GM23338 (cell line): ENCODE measurements around the gene DMTF1. TPM values are rescaled to one million over a fixed set of nuclear protein-coding genes. Genes with fewer than 3 reads are reported as not detected.
"Not testable (repeated sequence)": the region's sequence is repeated elsewhere in the genome, so short reads cannot be mapped to it uniquely, and the experiment has no call there.

Experiments
- ATAC-seq: fragments of 200-7000 bp; cut with Tn5 transposase; 3 replicates; pipeline ENCODE4 v1.9.1; 2020
- DNase-seq: peaks from one replicate; pipeline ENCODE4 v3.0.0-alpha.2; 2015; ENCODE audit warnings: low spot score
- H2AFZ ChIP-seq: fragments of 200-600 bp; sonication (generic); 2 replicates; pipeline ENCODE4 v1.8.0; 2016; ENCODE audit warnings: antibody characterized with exemption, mild to moderate bottlenecking, moderate library complexity
- H3F3A ChIP-seq: fragments of 200-600 bp; sonication (generic); replicated peaks from 2 replicates; pipeline ENCODE4 v1.8.0; 2017; ENCODE audit warnings: antibody characterized with exemption, mixed run types, low read depth
- H3K27ac ChIP-seq: fragments of 200-600 bp; sonication (generic); 2 replicates; pipeline ENCODE4 v1.6.1; 2016; ENCODE audit warnings: low read depth
- H3K27me3 ChIP-seq: fragments of 200-600 bp; sonication (generic); 2 replicates; pipeline ENCODE4 v1.8.0; 2016; ENCODE audit warnings: mild to moderate bottlenecking, mixed run types, moderate library complexity; ENCODE audit not compliant: insufficient read depth
- H3K36me3 ChIP-seq: fragments of 200-600 bp; sonication (generic); 2 replicates; pipeline ENCODE4 v1.8.0; 2016; ENCODE audit warnings: mild to moderate bottlenecking; ENCODE audit not compliant: insufficient read depth
- H3K4me1 ChIP-seq: fragments of 200-600 bp; sonication (generic); 2 replicates; pipeline ENCODE4 v1.8.0; 2016; ENCODE audit warnings: mild to moderate bottlenecking, moderate library complexity; ENCODE audit not compliant: insufficient read depth
- H3K4me2 ChIP-seq: fragments of 200-600 bp; sonication (generic); 2 replicates; pipeline ENCODE4 v1.7.1; 2017; ENCODE audit warnings: mixed run types
- H3K4me3 ChIP-seq: fragments of 200-600 bp; sonication (generic); 2 replicates; pipeline ENCODE4 v1.6.1; 2016; ENCODE audit warnings: mixed run types
- H3K79me2 ChIP-seq: fragments of 200-600 bp; sonication (generic); replicated peaks from 2 replicates; pipeline ENCODE4 v1.8.0; 2017; ENCODE audit warnings: mild to moderate bottlenecking; ENCODE audit not compliant: insufficient read depth
- H3K9me2 ChIP-seq: fragments of 200-600 bp; sonication (generic); 2 replicates; pipeline ENCODE4 v1.8.0; 2017; ENCODE audit not compliant: insufficient read depth
- H4K20me1 ChIP-seq: fragments of 200-600 bp; sonication (generic); replicated peaks from 2 replicates; pipeline ENCODE4 v1.8.0; 2017; ENCODE audit warnings: mild to moderate bottlenecking; ENCODE audit not compliant: insufficient read depth
- H3K27ac Mint-ChIP-seq: 2 replicates; pipeline ENCODE4 v1.8.0; 2020; ENCODE audit warnings: inconsistent platforms, mild to moderate bottlenecking, moderate library complexity, mixed read lengths
- H3K27me3 Mint-ChIP-seq: 3 replicates; pipeline ENCODE4 v1.8.0; 2022; ENCODE audit warnings: low read depth, mild to moderate bottlenecking, moderate library complexity, mixed read lengths, inconsistent platforms; ENCODE audit not compliant: insufficient read depth, poor library complexity
- H3K36me3 Mint-ChIP-seq: 3 replicates; pipeline ENCODE4 v1.8.0; 2021; ENCODE audit warnings: low read depth, mild to moderate bottlenecking, inconsistent platforms, moderate library complexity, mixed read lengths
- H3K4me1 Mint-ChIP-seq: 3 replicates; pipeline ENCODE4 v1.8.0; 2020; ENCODE audit warnings: mild to moderate bottlenecking, inconsistent platforms, mixed read lengths
- H3K4me3 Mint-ChIP-seq: 3 replicates; pipeline ENCODE4 v1.8.0; 2021; ENCODE audit warnings: moderate library complexity, mild to moderate bottlenecking, inconsistent platforms, mixed read lengths
- H3K9me3 Mint-ChIP-seq: 3 replicates; pipeline ENCODE4 v1.8.0; 2020; ENCODE audit warnings: moderate library complexity, mild to moderate bottlenecking, inconsistent platforms, mixed read lengths
- polyA plus RNA-seq: library from polyadenylated mRNA; unstranded; fragments of >200 nt; fragmentation: Nextera tagmentation; extraction: Ambion mirVana; gene quantifications from 2 replicates; pipeline ENCODE4 v1.2.1, GENCODE V29; 2016
- small RNA-seq: library from RNA; depleted of rRNA; stranded (forward); fragments of <200 nt; gene quantifications from one replicate; pipeline ENCODE3, GENCODE V24; 2014; ENCODE audit warnings: low replicate concordance
- total RNA-seq: library from RNA; depleted of rRNA; stranded (reverse); fragments of >200 nt; shearing (Covaris generic); gene quantifications from 2 replicates; pipeline ENCODE4 v1.2.3, GENCODE V29; 2014; rRNA removed

The DMTF1 gene
- total and polyA plus RNA-seq, 2 experiments from 2014 or later, result 60.4 to 114 TPM

DNA sequence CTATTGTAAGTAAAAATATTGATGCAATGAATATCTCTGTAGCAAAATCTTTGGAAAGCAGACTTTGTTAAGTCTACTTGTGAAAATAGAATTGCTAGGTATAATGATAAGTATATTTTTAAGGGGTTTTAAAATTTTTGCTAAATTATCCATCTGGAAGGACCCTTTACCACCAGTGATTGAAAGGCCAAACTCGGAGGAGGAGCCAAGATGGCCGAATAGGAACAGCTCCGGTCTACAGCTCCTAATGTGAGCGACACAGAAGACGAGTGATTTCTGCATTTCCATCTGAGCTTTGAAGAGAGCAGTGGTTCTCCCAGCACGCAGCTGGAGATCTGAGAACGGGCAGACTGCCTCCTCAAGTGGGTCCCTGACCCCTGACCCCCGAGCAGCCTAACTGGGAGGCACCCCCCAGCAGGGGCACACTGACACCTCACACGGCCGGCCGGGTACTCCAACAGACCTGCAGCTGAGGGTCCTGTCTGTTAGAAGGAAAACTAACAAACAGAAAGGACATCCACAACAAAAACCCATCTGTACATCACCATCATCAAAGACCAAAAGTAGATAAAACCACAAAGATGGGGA is 86.3 kb downstream of the DMTF1 start:
- not testable (repeated sequence) for H3K36me3 ChIP-seq, H3K4me2 ChIP-seq, H3K27me3 Mint-ChIP-seq, H3F3A ChIP-seq, H3K4me1 Mint-ChIP-seq, H3K36me3 Mint-ChIP-seq, H3K27me3 ChIP-seq, H2AFZ ChIP-seq, H3K9me3 Mint-ChIP-seq, H3K27ac Mint-ChIP-seq, H3K27ac ChIP-seq, H3K4me1 ChIP-seq, H3K4me3 ChIP-seq, H3K9me2 ChIP-seq, H3K4me3 Mint-ChIP-seq, DNase-seq, H4K20me1 ChIP-seq, H3K79me2 ChIP-seq, ATAC-seq

DNA sequence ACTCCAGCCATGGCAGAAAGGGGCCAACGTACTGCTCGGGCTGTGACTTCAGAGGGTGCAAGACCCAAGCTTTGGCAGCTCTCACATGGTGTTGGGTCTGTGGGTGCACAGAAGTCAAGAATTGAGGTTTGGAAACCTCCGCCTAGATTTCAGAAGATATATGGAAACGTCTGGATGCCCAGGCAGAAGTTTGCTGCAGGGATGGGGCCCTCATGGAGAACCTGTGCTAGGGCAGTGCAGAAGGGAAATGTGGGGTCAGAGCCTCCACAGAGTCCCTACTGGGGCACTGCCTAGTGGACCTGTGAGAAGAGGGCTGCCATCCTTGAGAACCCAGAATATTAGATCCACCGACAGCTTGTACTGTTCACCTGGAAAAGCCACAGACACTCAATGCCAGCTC is 93.4 kb downstream of the DMTF1 start:
- H3K27me3 Mint-ChIP-seq, H4K20me1 ChIP-seq, H3K9me2 ChIP-seq, H3K4me2 ChIP-seq, H3K4me3 ChIP-seq, ATAC-seq, H3K79me2 ChIP-seq, H3K36me3 ChIP-seq, H3K27me3 ChIP-seq, DNase-seq, H3K27ac Mint-ChIP-seq, H3F3A ChIP-seq, H2AFZ ChIP-seq, H3K4me3 Mint-ChIP-seq, H3K27ac ChIP-seq, H3K4me1 Mint-ChIP-seq, H3K4me1 ChIP-seq: not testable (repeated sequence)
- H3K9me3 Mint-ChIP-seq, result peaks cover 33% of the 10 kb centered on the region
- peaks cover 26% of the 10 kb centered on the region for H3K36me3 Mint-ChIP-seq

Small RNAs within 50 kb of the gene (small RNA-seq; reads per million reads assigned to genes)
- not detected for gene RF00019
- not detected for gene RF02271

Other genes starting within 250 kb of the DMTF1 start
- gene ELAPOR2, start 92.8 kb upstream of the DMTF1 start, total RNA-seq, result 27.1 and 42.9 TPM in 2 replicates
- gene ELAPOR2, start 92.8 kb upstream of the DMTF1 start, polyA plus RNA-seq, result 9.5 and 12.0 TPM in 2 replicates
- gene TMEM243, start 67.3 kb downstream of the DMTF1 start, total RNA-seq, result 44.5 and 52.7 TPM in 2 replicates
- gene TMEM243, start 67.3 kb downstream of the DMTF1 start, polyA plus RNA-seq, result 68.2 and 82.5 TPM in 2 replicates
- gene CROT, start 193.2 kb downstream of the DMTF1 start, total RNA-seq, result 10.4 and 14.0 TPM in 2 replicates
- 6.6 and 8.9 TPM in 2 replicates for gene CROT, start 193.2 kb downstream of the DMTF1 start, polyA plus RNA-seq